CD4-positive, CD25-positive, alpha-beta regulatory T cell (primary cell): Measurements from ENCODE around the gene C19orf44. TPM values are rescaled to one million over a fixed set of nuclear protein-coding genes. Genes with fewer than 3 reads are reported as not detected.

Source experiments
- ATAC-seq, 2 donors: fragments of 150-1000 bp; cut with Tn5 transposase; one replicate each; pipeline ENCODE4 v1.10.0; 2021; ENCODE audit warnings: low read depth in 2 of 2, moderate number of reproducible peaks in 2 of 2, moderate library complexity in 1 of 2
- DNase-seq, 3 donors: peaks; one replicate each; pipeline versions ENCODE4 v3.0.0 to v3.0.0-alpha.2; 2012 to 2022; ENCODE audit warnings: mixed read lengths in 1 of 3
- H3K27ac ChIP-seq: one replicate; pipeline ENCODE4 v1.7.0; 2013; ENCODE audit warnings: mild to moderate bottlenecking, low read length; ENCODE audit not compliant: insufficient read depth, poor library complexity, severe bottlenecking
- H3K27me3 ChIP-seq: one replicate; pipeline ENCODE4 v1.7.0; 2013; ENCODE audit warnings: low read length; ENCODE audit not compliant: control insufficient read depth, insufficient read depth
- H3K36me3 ChIP-seq: one replicate; pipeline ENCODE4 v1.7.0; 2013; ENCODE audit warnings: mild to moderate bottlenecking, low read length, moderate library complexity; ENCODE audit not compliant: control insufficient read depth, insufficient read depth
- H3K4me1 ChIP-seq: 2 replicates; pipeline ENCODE4 v1.7.0; 2013; ENCODE audit warnings: mild to moderate bottlenecking, low read length; ENCODE audit not compliant: insufficient read depth, control insufficient read depth, poor library complexity, severe bottlenecking
- H3K4me3 ChIP-seq: one replicate; pipeline ENCODE4 v1.7.0; 2013; ENCODE audit warnings: low read depth, mild to moderate bottlenecking, low read length, moderate library complexity
- H3K9me3 ChIP-seq, 2 experiments: 1 replicate in 1 of 2; 2 replicates in 1 of 2; pipeline ENCODE4 v1.7.0; 2013; ENCODE audit warnings: low read length in 2 of 2, mild to moderate bottlenecking in 1 of 2, moderate library complexity in 1 of 2; ENCODE audit not compliant: control insufficient read depth in 2 of 2
- H3K27ac Mint-ChIP-seq, 3 donors: one replicate each; pipeline ENCODE4 v1.8.0; 2020 to 2022; ENCODE audit warnings: mild to moderate bottlenecking in 3 of 3, mixed read lengths in 3 of 3, moderate library complexity in 2 of 3
- H3K27me3 Mint-ChIP-seq: one replicate; pipeline ENCODE4 v1.8.0; 2022; ENCODE audit warnings: mild to moderate bottlenecking, mixed read lengths
- H3K36me3 Mint-ChIP-seq: one replicate; pipeline ENCODE4 v1.8.0; 2020; ENCODE audit warnings: mixed read lengths
- H3K4me1 Mint-ChIP-seq, 4 donors: one replicate each; pipeline ENCODE4 v1.8.0; 2020 to 2022; ENCODE audit warnings: mixed read lengths in 4 of 4, mild to moderate bottlenecking in 1 of 4
- H3K4me3 Mint-ChIP-seq, 4 donors: one replicate each; pipeline ENCODE4 v1.8.0; 2020 to 2022; ENCODE audit warnings: mild to moderate bottlenecking in 4 of 4, mixed read lengths in 4 of 4, moderate library complexity in 3 of 4
- H3K9me3 Mint-ChIP-seq, 7 donors: one replicate each; pipeline ENCODE4 v1.8.0; 2020 to 2022; ENCODE audit warnings: mixed read lengths in 7 of 7, mild to moderate bottlenecking in 3 of 7, moderate library complexity in 2 of 7
- polyA plus RNA-seq, 4 donors: library from polyadenylated mRNA; unstranded; fragments of 300-500 nt; fragmentation: Illumina TruSeq; gene quantifications; one replicate each; pipeline ENCODE4 v1.2.3, GENCODE V29; 2021
- total RNA-seq: library from RNA; stranded (reverse); gene quantifications from one replicate; pipeline ENCODE4 v1.2.3, GENCODE V29; 2022

The C19orf44 gene
- total and polyA plus RNA-seq, 5 donors from 2014 or later = 0.76 to 1.9 (median 1.5) TPM; not detected in 1

GRCh38 chr19:16456652-16457194 lies 39.5 kb upstream of the C19orf44 start:
- Mint-ChIP-seq H3K27ac (peak overlapping the region in 2 of 3 donors; percentile 79), H3K27me3 (no peaks in the 10 kb centered on the region), H3K4me3 (peak overlapping the region in 2 of 4 donors; percentile 46 to 74), H3K9me3 (no peaks in the 10 kb centered on the region), H3K4me1 (peaks cover 0 to 72% (median 32%) of the 10 kb centered on the region in 4 donors), H3K36me3 (no peaks in the 10 kb centered on the region)
- Histone ChIP-seq H3K36me3 (no peaks in the 10 kb centered on the region), H3K4me3 (no peak overlapping the region), H3K4me1 (peaks cover 22% of the 10 kb centered on the region), H3K27ac (no peak overlapping the region), H3K27me3 (no peaks in the 10 kb centered on the region), H3K9me3 (no peaks in the 10 kb centered on the region)
- DNase-seq (no peak), ATAC-seq (no peak)

- Mint-ChIP-seq H3K36me3 (no peaks in the 10 kb centered on the region), H3K27me3 (no peaks in the 10 kb centered on the region), H3K4me3 (peak overlapping the region in 2 of 4 donors; percentile 46 to 74), H3K9me3 (no peaks in the 10 kb centered on the region), H3K27ac (peak overlapping the region; percentile 5 to 79 (median 59)), H3K4me1 (peaks cover 0 to 77% (median 32%) of the 10 kb centered on the region in 4 donors)
- Histone ChIP-seq H3K27me3 (no peaks in the 10 kb centered on the region), H3K9me3 (no peaks in the 10 kb centered on the region), H3K4me3 (no peak overlapping the region), H3K27ac (no peak overlapping the region), H3K4me1 (peaks cover 22% of the 10 kb centered on the region), H3K36me3 (no peaks in the 10 kb centered on the region)
- DNase-seq = peak in 1 of 3 donors; percentile 18
- ATAC-seq = peak in 1 of 2 donors; percentile 31
Observed at GRCh38 chr19:16457195-16457953, 38.8 kb upstream of the C19orf44 start.

GRCh38 chr19:16457954-16458331 lies 38.3 kb upstream of the C19orf44 start:
- no peak overlapping the region for H3K27ac ChIP-seq
- no peaks in the 10 kb centered on the region for H3K27me3 ChIP-seq
- Mint-ChIP-seq H3K27ac (peak overlapping the region in 1 of 3 donors; percentile 41), H3K9me3 (no peaks in the 10 kb centered on the region), H3K36me3 (no peaks in the 10 kb centered on the region), H3K27me3 (no peaks in the 10 kb centered on the region), H3K4me1 (peaks cover 0 to 79% (median 32%) of the 10 kb centered on the region in 4 donors), H3K4me3 (peak overlapping the region in 1 of 4 donors; percentile 49)
- DNase-seq (no peak), ATAC-seq (no peak)
- no peaks in the 10 kb centered on the region for H3K36me3 ChIP-seq
- peaks cover 22% of the 10 kb centered on the region for H3K4me1 ChIP-seq
- no peaks in the 10 kb centered on the region for H3K9me3 ChIP-seq
- H3K4me3 ChIP-seq = no peak overlapping the region

GRCh38 chr19:16458391-16459341 lies 37.5 kb upstream of the C19orf44 start:
- no peaks in the 10 kb centered on the region for H3K27me3 Mint-ChIP-seq
- Histone ChIP-seq H3K27me3 (no peaks in the 10 kb centered on the region), H3K4me1 (peaks cover 22% of the 10 kb centered on the region), H3K27ac (no peak overlapping the region), H3K36me3 (no peaks in the 10 kb centered on the region), H3K9me3 (no peaks in the 10 kb centered on the region), H3K4me3 (no peak overlapping the region)
- H3K27ac Mint-ChIP-seq = peak overlapping the region; percentile 2 to 82 (median 77)
- no peaks in the 10 kb centered on the region for H3K9me3 Mint-ChIP-seq
- peak overlapping the region in 2 of 4 donors; percentile 1 to 43 for H3K4me3 Mint-ChIP-seq
- DNase-seq = no peak
- H3K36me3 Mint-ChIP-seq = peaks cover 6% of the 10 kb centered on the region
- ATAC-seq = no peak
- H3K4me1 Mint-ChIP-seq = peaks cover 5 to 82% (median 38%) of the 10 kb centered on the region in 4 donors

GRCh38 chr19:16459680-16460079 lies 36.5 kb upstream of the C19orf44 start:
- no peak for ATAC-seq

GRCh38 chr19:16460454-16460853 lies 35.7 kb upstream of the C19orf44 start:
- no peak overlapping the region for H3K27ac ChIP-seq
- no peaks in the 10 kb centered on the region for H3K9me3 Mint-ChIP-seq
- H3K4me3 ChIP-seq = no peak overlapping the region
- H3K9me3 ChIP-seq = no peaks in the 10 kb centered on the region
- peak overlapping the region in 1 of 3 donors; percentile 15 for H3K27ac Mint-ChIP-seq
- H3K4me3 Mint-ChIP-seq = no peak overlapping the region
- H3K36me3 ChIP-seq = no peaks in the 10 kb centered on the region
- no peaks in the 10 kb centered on the region for H3K27me3 Mint-ChIP-seq
- H3K4me1 Mint-ChIP-seq = peaks cover 7 to 86% (median 42%) of the 10 kb centered on the region in 4 donors
- H3K27me3 ChIP-seq = no peaks in the 10 kb centered on the region
- H3K36me3 Mint-ChIP-seq = peaks cover 7% of the 10 kb centered on the region
- DNase-seq (no peak), ATAC-seq (no peak)
- H3K4me1 ChIP-seq = peaks cover 22% of the 10 kb centered on the region

More at GRCh38 chr19:16459680-16460079, 36.5 kb upstream of the C19orf44 start:
- Mint-ChIP-seq H3K27ac (peak overlapping the region in 2 of 3 donors; percentile 48 to 77), H3K27me3 (no peaks in the 10 kb centered on the region), H3K4me1 (peaks cover 7 to 83% (median 38%) of the 10 kb centered on the region in 4 donors), H3K36me3 (peaks cover 7% of the 10 kb centered on the region), H3K9me3 (no peaks in the 10 kb centered on the region), H3K4me3 (peak overlapping the region in 1 of 4 donors; percentile 43)
- no peaks in the 10 kb centered on the region for H3K9me3 ChIP-seq
- peaks cover 22% of the 10 kb centered on the region for H3K4me1 ChIP-seq
- no peak for DNase-seq
- no peak overlapping the region for H3K4me3 ChIP-seq
- no peaks in the 10 kb centered on the region for H3K27me3 ChIP-seq
- H3K27ac ChIP-seq = no peak overlapping the region
- H3K36me3 ChIP-seq = no peaks in the 10 kb centered on the region

- Mint-ChIP-seq H3K36me3 (peaks cover 11% of the 10 kb centered on the region), H3K27ac (peak overlapping the region in 2 of 3 donors; percentile 20 to 57), H3K9me3 (no peaks in the 10 kb centered on the region), H3K4me1 (peaks cover 7 to 84% (median 43%) of the 10 kb centered on the region in 4 donors), H3K27me3 (no peaks in the 10 kb centered on the region), H3K4me3 (no peak overlapping the region)
- no peak overlapping the region for H3K27ac ChIP-seq
- DNase-seq = no peak
- no peak overlapping the region for H3K4me3 ChIP-seq
- H3K27me3 ChIP-seq = no peaks in the 10 kb centered on the region
- peaks cover 22% of the 10 kb centered on the region for H3K4me1 ChIP-seq
- H3K36me3 ChIP-seq = no peaks in the 10 kb centered on the region
- no peaks in the 10 kb centered on the region for H3K9me3 ChIP-seq
- no peak for ATAC-seq
Observed at GRCh38 chr19:16461630-16462051, 34.6 kb upstream of the C19orf44 start.
